GM12864 (cell line): ENCODE measurements around the gene ZCRB1.

Experiments
- DNase-seq: peaks from one replicate; pipeline ENCODE4 v3.0.0-alpha.2; 2011; ENCODE audit warnings: low read depth
- H3K4me3 ChIP-seq: 2 replicates; pipeline ENCODE4 v1.5.1; 2011; ENCODE audit warnings: mild to moderate bottlenecking, low read depth, low read length, control low read depth
- CTCF ChIP-seq: IDR thresholded peaks from 2 replicates; pipeline ENCODE4 v1.5.1; 2011; ENCODE audit warnings: low read depth, mild to moderate bottlenecking, moderate library complexity, low read length, control low read depth, inconsistent platforms; ENCODE audit errors: missing control alignments

The ZCRB1 gene

GRCh38 chr12:42281844-42282243 lies 44.0 kb downstream of the ZCRB1 start:
- no peak for TF ChIP-seq CTCF
- no peak for DNase-seq
- no peak overlapping the region for H3K4me3 ChIP-seq

- no peak for TF ChIP-seq CTCF
- no peak overlapping the region for H3K4me3 ChIP-seq
- DNase-seq, result no peak
Measured at GRCh38 chr12:42281278-42281677, 44.6 kb downstream of the ZCRB1 start.

- no peak for DNase-seq
- no peak for TF ChIP-seq CTCF
- H3K4me3 ChIP-seq, result no peak overlapping the region
Measured at GRCh38 chr12:42278128-42278510, 47.8 kb downstream of the ZCRB1 start.

GRCh38 chr12:42277396-42278127 lies 48.3 kb downstream of the ZCRB1 start:
- no peak for TF ChIP-seq CTCF
- DNase-seq, result no peak
- H3K4me3 ChIP-seq, result no peak overlapping the region

- TF ChIP-seq CTCF, result no peak
- no peak overlapping the region for H3K4me3 ChIP-seq
- no peak for DNase-seq
Measured at GRCh38 chr12:42275499-42275898, 50.4 kb downstream of the ZCRB1 start.

- TF ChIP-seq CTCF, result no peak
- no peak overlapping the region for H3K4me3 ChIP-seq
- DNase-seq, result no peak
Measured at GRCh38 chr12:42273706-42274105, 52.2 kb downstream of the ZCRB1 start.

- no peak overlapping the region for H3K4me3 ChIP-seq
- TF ChIP-seq CTCF, result no peak
- DNase-seq, result no peak
Measured at GRCh38 chr12:42270596-42270995, 55.3 kb downstream of the ZCRB1 start.
